Measurements from ENCODE around the gene DUSP9.

Gene DUSP9

DNA sequence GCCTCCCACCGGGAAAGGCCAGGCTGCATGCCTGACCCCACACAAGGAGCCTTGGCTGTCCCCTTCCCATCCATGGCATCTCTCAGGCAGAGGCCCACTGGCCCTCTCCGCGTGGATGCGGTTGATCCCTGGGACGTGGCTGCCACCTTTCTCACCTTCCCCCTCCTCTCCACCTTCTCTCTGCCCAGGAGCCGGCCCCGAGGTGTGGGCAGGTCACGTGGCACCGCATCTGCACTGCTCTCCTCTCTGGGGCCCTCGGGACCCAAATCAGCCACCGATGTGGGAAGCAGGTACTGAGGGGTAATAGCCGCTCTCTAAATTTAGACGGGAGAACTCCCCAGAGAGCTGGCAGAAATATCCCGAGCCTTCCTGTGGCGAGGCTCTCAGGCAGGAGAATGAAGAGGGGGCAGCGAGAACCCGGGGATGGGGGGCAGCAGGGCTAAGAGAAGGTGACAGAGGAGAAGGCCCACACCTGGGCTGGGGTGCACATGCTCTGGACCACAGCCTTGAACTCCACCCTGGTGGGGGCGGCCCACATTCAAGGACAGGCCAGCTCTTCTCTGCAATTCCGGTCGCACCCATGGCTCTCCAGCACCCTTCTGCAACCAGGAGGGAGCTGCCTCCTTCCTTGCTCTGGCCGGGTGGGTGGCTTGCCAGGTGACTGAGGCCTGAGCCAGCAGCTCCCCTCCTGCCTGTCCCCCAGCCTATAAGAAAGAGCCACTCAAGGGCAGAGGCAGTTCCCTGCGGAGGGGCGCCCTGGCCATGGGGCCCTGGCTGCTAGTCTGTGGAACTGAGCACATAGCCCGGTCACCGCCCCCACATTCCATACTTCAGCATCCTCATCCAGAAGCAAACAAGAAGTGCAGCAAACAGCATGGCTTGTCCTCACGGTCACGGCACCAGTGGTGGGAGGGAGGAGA is 9.6 kb upstream of the DUSP9 start:
- no peak for DNase-seq

DNA sequence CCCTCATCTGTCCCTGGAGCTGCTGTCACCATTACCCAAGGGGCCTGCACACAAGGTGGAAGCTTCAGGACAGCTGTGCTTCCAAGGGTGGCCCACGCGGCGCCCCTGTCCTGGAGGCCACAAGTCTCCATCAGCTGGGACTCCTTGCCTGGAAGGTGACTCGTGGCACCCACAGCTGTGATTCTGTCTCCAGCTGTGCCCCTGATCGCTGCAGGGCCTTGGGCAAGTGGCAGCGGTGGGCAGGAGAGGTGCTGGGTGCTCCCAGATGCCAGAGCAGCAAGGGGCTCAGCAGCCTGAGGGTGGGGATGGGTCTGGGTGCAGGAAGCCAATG is 9.0 kb upstream of the DUSP9 start:
- no peak for DNase-seq

DNA sequence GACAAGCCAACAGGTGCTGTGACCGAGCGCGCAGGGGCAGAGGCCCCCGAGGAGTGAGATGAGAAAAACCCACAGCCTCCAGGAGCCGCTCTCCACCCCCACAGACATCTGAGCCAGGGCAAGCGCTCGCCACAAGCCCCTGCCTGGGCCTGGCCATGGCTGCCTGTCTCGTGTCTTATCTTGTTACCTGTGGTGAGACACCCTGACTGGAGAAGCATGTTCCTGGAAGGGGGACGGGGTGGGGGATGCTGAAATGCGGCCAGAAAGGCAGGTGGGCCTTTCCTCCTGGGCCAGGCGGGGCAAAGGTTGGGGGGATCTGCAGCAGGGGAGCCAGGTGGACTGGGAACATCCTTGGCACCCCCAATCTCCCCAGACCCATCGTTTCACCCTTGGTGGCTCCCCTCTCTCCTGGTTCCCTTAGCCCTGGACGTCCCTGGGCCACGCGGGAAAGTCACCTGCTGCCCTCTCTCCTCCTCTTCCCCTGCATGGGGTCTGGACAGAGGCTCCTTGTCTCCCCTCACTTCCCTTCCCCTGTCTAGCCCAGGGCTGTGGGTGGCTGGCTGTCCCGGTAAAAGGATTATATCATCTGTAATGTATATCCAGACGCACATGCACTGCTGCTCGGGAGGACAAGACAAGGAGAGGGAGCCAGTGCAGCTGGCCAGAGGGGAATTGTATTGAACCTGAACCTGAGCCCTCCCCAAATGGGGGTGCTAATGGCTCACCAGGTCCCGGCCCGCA is 8.4 kb upstream of the DUSP9 start:
- no peak for DNase-seq

GRCh38 chrX:153639177-153640044 is 7.6 kb upstream of the DUSP9 start:
- no peak for DNase-seq

- DNase-seq: no peak
Observed at GRCh38 chrX:153640045-153640686, 6.8 kb upstream of the DUSP9 start.

GRCh38 chrX:153640736-153641575 is 6.0 kb upstream of the DUSP9 start:
- DNase-seq: no peak

DNA sequence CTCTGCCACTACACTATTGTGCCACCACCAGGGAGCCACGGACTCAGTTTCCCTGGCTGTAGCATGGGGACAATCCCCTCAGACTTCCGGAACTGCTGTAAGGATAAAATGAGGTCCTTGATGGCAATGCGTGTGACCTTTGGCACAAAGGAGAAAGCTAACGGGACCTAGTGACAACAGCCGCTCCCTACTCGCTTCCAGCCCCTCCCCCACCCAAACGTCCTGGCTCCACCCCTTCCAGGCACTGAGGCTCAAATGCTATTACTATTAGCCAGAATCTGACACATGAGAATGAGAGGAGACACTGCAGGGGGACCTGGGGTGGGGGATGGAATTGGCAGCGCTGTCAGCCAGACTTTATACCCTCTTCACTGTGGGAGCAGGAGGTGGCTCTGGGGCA is 5.4 kb upstream of the DUSP9 start:
- DNase-seq: no peak

- DNase-seq: no peak
Observed at GRCh38 chrX:153642051-153642654, 4.8 kb upstream of the DUSP9 start.

GRCh38 chrX:153642655-153643430 is 4.2 kb upstream of the DUSP9 start:
- DNase-seq: no peak

GRCh38 chrX:153643431-153644351 is 3.3 kb upstream of the DUSP9 start:
- DNase-seq: no peak

DNA sequence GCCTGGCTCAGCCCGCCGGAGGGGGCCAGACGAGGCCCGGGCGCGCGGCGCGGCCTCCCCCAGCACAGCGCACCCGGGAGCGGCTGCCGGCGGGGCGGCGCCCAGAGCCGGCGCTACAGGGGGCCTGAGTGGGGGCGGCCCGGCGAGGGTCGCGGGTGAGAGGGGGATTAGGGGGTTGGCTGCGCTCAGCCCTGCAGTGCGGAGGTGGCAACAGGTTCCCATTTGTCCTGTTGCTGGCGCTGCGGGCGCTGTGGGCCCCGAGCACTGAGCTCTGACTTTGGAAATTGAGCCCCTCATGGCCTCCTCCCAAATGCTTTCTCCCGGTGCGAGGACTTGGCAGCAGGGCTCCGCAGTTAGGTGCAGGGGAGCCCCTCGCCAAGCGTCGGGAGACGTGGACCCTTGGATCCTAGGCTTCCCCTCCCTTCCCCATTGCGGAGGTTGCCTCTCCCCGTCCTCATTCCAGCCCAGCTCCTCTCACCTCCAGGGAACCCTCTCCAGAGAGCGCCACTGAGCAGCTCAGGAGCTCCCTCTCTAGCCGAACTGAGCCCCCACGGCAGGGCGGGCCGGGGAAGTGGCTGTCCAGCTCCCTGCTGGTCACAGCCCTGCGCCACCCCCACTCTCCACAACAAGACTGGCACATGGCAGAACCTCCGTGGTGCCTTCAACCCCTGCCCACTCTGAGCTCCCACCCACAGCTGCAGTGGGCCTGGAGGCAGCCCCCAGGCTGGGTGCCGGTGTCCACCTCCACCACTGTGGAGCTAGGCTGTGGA is 2.5 kb upstream of the DUSP9 start:
- no peak for DNase-seq

DNA sequence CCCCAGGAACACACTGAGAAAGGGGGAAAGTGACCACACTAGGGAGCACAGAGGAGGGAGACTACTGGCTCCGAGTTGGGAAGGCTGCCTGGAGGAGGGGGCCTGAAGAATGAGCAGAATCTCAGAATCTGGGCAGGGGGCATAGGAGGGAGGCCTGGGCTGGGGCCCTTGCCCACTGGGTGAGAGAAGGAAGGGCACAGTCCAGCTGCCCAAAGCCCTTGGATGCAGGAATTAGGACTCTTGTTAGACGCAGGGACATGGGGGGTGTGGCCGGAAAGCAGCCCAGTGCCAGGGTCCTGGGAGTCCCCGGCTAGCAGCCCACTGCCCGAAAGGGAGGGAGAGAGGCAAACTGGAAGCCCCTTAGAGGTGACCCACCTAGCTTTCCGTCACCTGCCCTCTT is 1.9 kb upstream of the DUSP9 start:
- no peak for DNase-seq

DNA sequence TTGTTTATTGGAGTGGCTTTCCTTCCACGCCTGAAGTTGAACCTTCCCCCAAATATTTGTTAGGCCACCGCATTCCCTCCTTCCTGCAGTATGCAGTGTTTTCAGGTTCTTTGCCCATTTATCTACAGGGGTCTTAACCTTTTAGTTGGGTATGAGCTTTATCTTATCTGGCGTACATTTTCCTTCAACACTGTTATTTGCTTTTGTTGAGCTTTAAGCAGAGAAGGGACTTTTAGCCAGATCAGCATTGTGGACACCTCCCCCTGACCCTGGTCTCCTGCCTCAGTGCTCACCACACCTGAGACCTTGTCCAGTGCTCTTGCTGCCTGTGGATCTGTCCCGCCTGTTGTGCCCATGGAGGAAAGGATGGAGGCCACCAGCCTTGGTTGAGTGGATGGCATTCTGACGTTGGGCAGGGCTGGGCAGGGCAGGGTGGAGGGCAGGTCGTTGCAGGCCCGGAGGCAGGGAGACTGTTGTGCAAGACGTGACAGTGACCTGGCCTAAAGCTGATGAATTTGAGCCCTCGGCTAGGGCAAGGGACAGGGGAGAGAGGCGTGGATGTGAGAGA is 998 bp upstream of the DUSP9 start:
- DNase-seq: no peak

- no peak for DNase-seq
Observed at GRCh38 chrX:153647461-153648357, 706 bp downstream of the DUSP9 start.

GRCh38 chrX:153648358-153649177 is 1.6 kb downstream of the DUSP9 start:
- DNase-seq: no peak
